Pancreas (tissue), 10 donors: ENCODE measurements around the gene TNF. TPM values are rescaled to one million over a fixed set of nuclear protein-coding genes. Genes with fewer than 3 reads are reported as not detected.

ENCODE experiments used
- ATAC-seq, 4 donors: fragments of 200-7000 bp; cut with Tn5 transposase; one replicate each; pipeline versions ENCODE4 v1.8.0 to v1.9.1; 2020; ENCODE audit warnings: mild to moderate bottlenecking in 4 of 4, moderate library complexity in 4 of 4
- DNase-seq, 6 donors: peaks; one replicate each; pipeline ENCODE4 v3.0.0-alpha.2; 2020
- FAIRE-seq: peaks from 2 replicates; lab custom pipeline; 2012; peaks lifted over from hg19 to GRCh38; lab: Jason Lieb, UNC
- H3K27ac ChIP-seq, 4 donors: fragments of 200-600 bp; sonication (generic); 1 replicate in 3 of 4; 2 replicates in 1 of 4; pipeline versions ENCODE4 v1.5.0 to v1.8.0; 2020
- H3K27me3 ChIP-seq, 4 donors: fragments of 200-600 bp; one replicate each; pipeline ENCODE4 v1.8.0; 2021
- H3K36me3 ChIP-seq, 3 donors: fragments of 200-600 bp; sonication (generic) in 1 of 3; one replicate each; pipeline versions ENCODE4 v1.5.0 to v1.8.0; 2020 to 2021
- H3K4me1 ChIP-seq, 3 donors: fragments of 200-600 bp; one replicate each; pipeline ENCODE4 v1.8.0; 2021
- H3K4me3 ChIP-seq, 4 donors: fragments of 200-600 bp; sonication (generic) in 2 of 4; one replicate each; pipeline versions ENCODE4 v1.5.0 to v1.8.0; 2020 to 2021
- H3K9me3 ChIP-seq, 4 donors: fragments of 200-600 bp; one replicate each; pipeline ENCODE4 v1.8.0; 2021
- CTCF ChIP-seq, 4 donors: fragments of 200-600 bp; sonication (generic) in 3 of 4; IDR thresholded peaks; one replicate each; pipeline versions ENCODE4 v1.5.0 to v1.8.0; 2021; ENCODE audit warnings: antibody characterized with exemption in 4 of 4
- WGBS, 2 donors: extraction: QIAGEN DNeasy Blood & Tissue Kit; methylation state at CpG; one replicate each; pipeline ENCODE4 v1.1.7; 2013; 5-methylcytosine and 5-hydroxymethylcytosine counted together
- intact Hi-C, 3 donors: fragments of 100-400 bp; cut with DNase I; formaldehyde crosslinking; loops; one replicate each; pipeline versions ENCODE4 v1.11.1 to v1.14.2; 2022
- polyA plus RNA-seq, 2 donors: library from polyadenylated mRNA; stranded (reverse); fragments of 200-250 nt; gene quantifications; one replicate each; pipeline ENCODE4 v1.2.3, GENCODE V29; 2013
- total RNA-seq, 6 donors: library from RNA; stranded (reverse); fragmentation: NEBNext Ultra II Directional in 4 of 6; extraction: Animal tissue kit (Norgen Biotek cat#: 25700) in 4 of 6; gene quantifications; one replicate each; pipeline versions ENCODE4 v1.2.1 to v1.2.4, GENCODE V29; 2021 to 2023
- donor health status: healthy with polysubstance abuse.
- donor health status: DM: no; HTN: no; CAD: no; lungs with moderate emphysema.
- donor health status: DM: no; HTN: no; CAD: no.
- donor health status: control.
- donor health status: control.
- donor health status: Bipolar disorder and iron deficiency.
- donor health status: DM: yes; HTN: yes; CAD: no.
- donor health status: DM: no; HTN: no; CAD: no.
- donor health status: DM: no; HTN: no; CAD: no.
- donor health status: DM: yes; HTN: yes; CAD: no.

TNF gene
- total and polyA plus RNA-seq, 8 donors: 0.11 to 0.87 (median 0.42) TPM; not detected in 1

- intact Hi-C loops: no loop called here
- ATAC-seq (no peak), FAIRE-seq (no peak), DNase-seq (no peak)
- Histone ChIP-seq H3K36me3 (peaks cover 17 to 78% (median 56%) of the 10 kb centered on the region in 3 donors), H3K27ac (no peak overlapping the region), H3K4me3 (no peak overlapping the region), H3K9me3 (no peaks in the 10 kb centered on the region), H3K4me1 (peaks cover 0 to 10% (median 10%) of the 10 kb centered on the region in 3 donors), H3K27me3 (no peaks in the 10 kb centered on the region)
- TF ChIP-seq CTCF (IDR thresholded peaks at IDR 0.05): no peak
- WGBS, 2 donors: 47 to 52% methylated on average over 9 of the region's 9 CpGs
Measured at GRCh38 chr6:31532644-31533454, 42.5 kb upstream of the TNF start.

- TF ChIP-seq CTCF (IDR thresholded peaks at IDR 0.05): no peak
- H3K27ac ChIP-seq: no peak overlapping the region
- H3K9me3 ChIP-seq: no peaks in the 10 kb centered on the region
- no peak for DNase-seq
- ATAC-seq: no peak
- H3K4me1 ChIP-seq: peaks cover 3 to 12% (median 10%) of the 10 kb centered on the region in 3 donors
- intact Hi-C loops: no loop called here
- no peak overlapping the region for H3K4me3 ChIP-seq
- 96 to 100% methylated on average over 1 of the region's 1 CpG for WGBS, 2 donors
- no peaks in the 10 kb centered on the region for H3K27me3 ChIP-seq
- FAIRE-seq: no peak
- H3K36me3 ChIP-seq: peaks cover 17 to 84% (median 59%) of the 10 kb centered on the region in 3 donors
Measured at GRCh38 chr6:31533455-31533841, 41.9 kb upstream of the TNF start.

- DNase-seq (no peak), ATAC-seq (no peak), FAIRE-seq (no peak)
- Histone ChIP-seq H3K4me3 (no peak overlapping the region), H3K27me3 (no peaks in the 10 kb centered on the region), H3K4me1 (peaks cover 8 to 18% (median 15%) of the 10 kb centered on the region in 3 donors), H3K27ac (no peak overlapping the region), H3K36me3 (peaks cover 17 to 87% (median 59%) of the 10 kb centered on the region in 3 donors), H3K9me3 (no peaks in the 10 kb centered on the region)
- WGBS, 2 donors: 94% methylated on average over 6 of the region's 6 CpGs
- no peak for TF ChIP-seq CTCF (IDR thresholded peaks at IDR 0.05)
- intact Hi-C loops: no loop called here
Measured at GRCh38 chr6:31534011-31534410, 41.4 kb upstream of the TNF start.

GRCh38 chr6:31534521-31535040 lies 40.8 kb upstream of the TNF start:
- Histone ChIP-seq H3K27ac (no peak overlapping the region), H3K4me1 (peaks cover 13 to 21% (median 17%) of the 10 kb centered on the region in 3 donors), H3K9me3 (no peaks in the 10 kb centered on the region), H3K4me3 (no peak overlapping the region), H3K36me3 (peaks cover 17 to 88% (median 60%) of the 10 kb centered on the region in 3 donors), H3K27me3 (no peaks in the 10 kb centered on the region)
- 89% methylated on average over 24 of the region's 24 CpGs for WGBS, 2 donors
- no peak for TF ChIP-seq CTCF (IDR thresholded peaks at IDR 0.05)
- intact Hi-C loops: no loop called here
- no peak for FAIRE-seq
- ATAC-seq: no peak
- DNase-seq: no peak
